Spleen (tissue), 7 donors: Measurements from ENCODE around the gene IFNGR1.

Source experiments
- CTCF ChIP-seq, 11 experiments: fragments of 200-600 bp in 7 of 11; fragments of 450-650 bp in 4 of 11; sonication (generic) in 4 of 11; IDR thresholded peaks in 8 of 11; conservative IDR thresholded peaks in 3 of 11; 1 replicate in 7 of 11; 2 replicates in 4 of 11; pipeline versions ENCODE4 v1.4.0 to v1.8.0; 2016 to 2021; ENCODE audit warnings: antibody characterized with exemption in 11 of 11, inconsistent platforms in 4 of 11, mild to moderate bottlenecking in 1 of 11
- POLR2A ChIP-seq, 3 donors: fragments of 450-650 bp; IDR thresholded peaks; one replicate each; pipeline ENCODE4 v1.5.1; 2017; ENCODE audit warnings: antibody characterized with exemption in 3 of 3, mild to moderate bottlenecking in 1 of 3
- POLR2AphosphoS5 ChIP-seq, 3 donors: sonication (generic); formaldehyde crosslinking; IDR thresholded peaks; one replicate each; pipeline ENCODE4 v1.5.1; 2017; ENCODE audit warnings: antibody characterized with exemption in 3 of 3
- donor health status: DM: no; HTN: no; CAD: no; lungs with moderate emphysema.
- donor health status: DM: no; HTN: no; CAD: no.
- donor health status: DM: no; HTN: no; CAD: no.

- TF ChIP-seq POLR2A (IDR thresholded peaks at IDR 0.05) (no peak), CTCF (IDR thresholded peaks at IDR 0.05 in 8 of 11, conservative IDR thresholded peaks at IDR 0.05 in 3 of 11) (no peak), POLR2AphosphoS5 (IDR thresholded peaks at IDR 0.05) (no peak)
These were observed 70.2 kb downstream of the IFNGR1 start for GRCh38 chr6:137149035-137149393.
